ENCODE measurements around the gene PPP6R3. TPM values are rescaled to one million over a fixed set of nuclear protein-coding genes. Genes with fewer than 3 reads are reported as not detected.

Gene PPP6R3
- total and polyA plus RNA-seq, 2 of the 13 experiments (the other 11 are each of a cell fraction or from before 2014, with no cell fraction given), result 41.2 to 83.4 TPM

GRCh38 chr11:68521969-68522652 lies 61.6 kb downstream of the PPP6R3 start:
- CTCF ChIA-PET (ENCODE audit: low intra/inter-chr PET ratio, low total read pairs), result no interaction called here
- 96% methylated on average over 4 of the region's 4 CpGs for WGBS (ENCODE audit: low lambda C conversion rate)
- POLR2A ChIA-PET, result no interaction called here
- TF ChIP-seq JDP2 (CRISPR knock-in tag; IDR thresholded peaks at IDR 0.05; ENCODE audit: borderline replicate concordance), result no peak
- TF ChIP-seq NCOR1 (IDR thresholded peaks at IDR 0.05; ENCODE audit: borderline replicate concordance, low read length), result no peak
- no peak for TF ChIP-seq CREM (IDR thresholded peaks at IDR 0.05)
- no peak for TF ChIP-seq CREM (CRISPR knock-in tag; IDR thresholded peaks at IDR 0.05)
- no peak for TF ChIP-seq RELA (CRISPR knock-in tag; IDR thresholded peaks at IDR 0.05)
- no peak for TF ChIP-seq NR2F6 (IDR thresholded peaks at IDR 0.05)
- no peak for TF ChIP-seq NR2F6 (CRISPR knock-in tag; IDR thresholded peaks at IDR 0.05)
- no peak for TF ChIP-seq SALL1 (CRISPR knock-in tag; IDR thresholded peaks at IDR 0.05)
- TF ChIP-seq KLF16 (CRISPR knock-in tag; IDR thresholded peaks at IDR 0.05), result no peak
- TF ChIP-seq JUNB (CRISPR knock-in tag; IDR thresholded peaks at IDR 0.05; ENCODE audit: borderline replicate concordance), result no peak
- no peak for TF ChIP-seq PAX8 (CRISPR knock-in tag; IDR thresholded peaks at IDR 0.05; ENCODE audit: borderline replicate concordance)
- TF ChIP-seq MYC (CRISPR knock-in tag; IDR thresholded peaks at IDR 0.05; ENCODE audit: borderline replicate concordance), result no peak
- TF ChIP-seq ZNF878 (CRISPR knock-in tag; IDR thresholded peaks at IDR 0.05), result no peak
- TF ChIP-seq HOXA7 (CRISPR knock-in tag; IDR thresholded peaks at IDR 0.05), result no peak
- Histone ChIP-seq H3K27me3 (ENCODE audit: control insufficient read depth in 1 of 2, insufficient read depth in 2 of 2, low read length in 2 of 2) (no peaks in the 10 kb centered on the region), H3K27ac (ENCODE audit: extremely low read length, insufficient read depth, low read length) (no peak overlapping the region), H3K79me2 (ENCODE audit: insufficient read depth, low read length) (peaks cover 46% of the 10 kb centered on the region), H3K36me3 (replicated peaks in 1 of 2; ENCODE audit: control insufficient read depth in 1 of 2, insufficient read depth in 2 of 2, low read length in 2 of 2) (peaks cover 23 to 82% of the 10 kb centered on the region in 2 experiments), H2AFZ (ENCODE audit: low read length) (no peak overlapping the region), H3K4me3 (replicated peaks in 1 of 3; ENCODE audit: insufficient read depth in 1 of 3, low read depth in 2 of 3, low read length in 3 of 3) (no peak overlapping the region), H3K4me1 (ENCODE audit: insufficient read depth, low read length) (no peaks in the 10 kb centered on the region), H4K20me1 (ENCODE audit: insufficient read depth, low read length) (peaks cover 21% of the 10 kb centered on the region), H3K9ac (ENCODE audit: insufficient read depth, low read depth, low read length) (no peak overlapping the region), H3K4me2 (ENCODE audit: low read depth, low read length) (no peak overlapping the region), H3K9me3 (ENCODE audit: low read length) (no peaks in the 10 kb centered on the region)
- DNase-seq (ENCODE audit: low spot score) (no peak), ATAC-seq (no peak), FAIRE-seq (no peak)
- intact Hi-C loops (cut with micrococcal nuclease; ENCODE audit: unreplicated experiment) (no loop called here), in situ Hi-C loops (cut with HindIII; ENCODE audit: extremely low pct_ligation_motif_present, low pct_unique_long_range_greater_than_20kb) (no loop called here)
- BruUV-seq (replicated peaks), result no TSS peak
